ENCODE measurements around the gene COL5A1. TPM values are rescaled to one million over a fixed set of nuclear protein-coding genes. Genes with fewer than 3 reads are reported as not detected.

The COL5A1 gene
- total and polyA plus RNA-seq, 2 experiments from 2014 or later = 211 to 812 TPM

DNA sequence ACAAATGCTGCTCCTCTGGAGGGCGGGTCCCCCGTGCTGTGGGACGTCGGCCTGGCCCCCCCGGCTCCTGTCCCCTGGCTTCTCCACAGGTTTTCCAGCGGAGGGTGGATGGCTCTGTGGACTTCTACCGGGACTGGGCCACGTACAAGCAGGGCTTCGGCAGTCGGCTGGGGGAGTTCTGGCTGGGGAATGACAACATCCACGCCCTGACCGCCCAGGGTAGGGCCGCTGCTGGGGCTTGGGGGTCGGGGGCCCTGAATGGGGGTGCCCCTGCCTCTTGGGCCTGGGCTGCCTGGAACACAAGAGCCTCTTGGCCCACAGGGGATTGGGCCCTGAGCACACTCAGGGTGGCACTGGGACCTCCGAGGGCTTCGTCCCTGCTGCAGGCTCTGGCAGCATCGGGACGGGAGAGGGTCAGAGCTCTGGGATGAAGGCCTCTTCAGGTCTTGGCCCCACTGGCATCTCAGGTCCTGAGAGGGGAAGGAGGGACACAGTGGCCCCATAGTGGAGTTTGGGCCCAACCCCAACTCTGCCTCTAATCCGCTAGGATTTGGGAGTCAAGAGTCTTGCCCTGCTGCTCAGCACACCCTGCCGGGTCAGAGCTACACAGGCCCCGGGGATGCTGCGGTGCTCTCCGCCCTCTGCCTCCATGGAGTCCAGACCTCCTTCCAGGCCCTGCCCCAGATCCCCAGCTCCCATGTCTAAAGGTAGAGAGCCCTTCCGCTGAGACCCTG lies 244.2 kb downstream of the COL5A1 start:
- DNase-seq = no peak
- in situ Hi-C loops (cut with MboI) = no loop called here
- 77 to 79% methylated on average over 20 to 23 of the region's 24 CpGs for WGBS, 2 experiments (ENCODE audit: low coverage in 1 of 2, low lambda C conversion rate in 2 of 2, missing lambda C conversion rate in 2 of 2)
- Histone ChIP-seq H3K9me3 (ENCODE audit: low read depth) (no peaks in the 10 kb centered on the region), H3K27me3 (replicated peaks; ENCODE audit: insufficient read depth) (no peaks in the 10 kb centered on the region), H3F3A (ENCODE audit: insufficient read depth) (no peaks in the 10 kb centered on the region), H3K9me2 (ENCODE audit: insufficient read depth) (no peaks in the 10 kb centered on the region), H3K27ac (no peak overlapping the region), H3K4me3 (no peak overlapping the region), H3K79me2 (ENCODE audit: insufficient read depth) (no peaks in the 10 kb centered on the region), H2AFZ (no peak overlapping the region), H3K9ac (no peak overlapping the region), H4K20me1 (ENCODE audit: insufficient read depth) (no peaks in the 10 kb centered on the region), H3K36me3 (ENCODE audit: low read depth) (no peaks in the 10 kb centered on the region), H3K4me1 (ENCODE audit: insufficient read depth) (no peaks in the 10 kb centered on the region), H3K4me2 (ENCODE audit: unreplicated experiment) (no peak overlapping the region)
- TF ChIP-seq EZH2 (IDR thresholded peaks at IDR 0.05; ENCODE audit: insufficient read depth, poor library complexity, severe bottlenecking) = no peak
- TF ChIP-seq EZH2phosphoT487 (IDR thresholded peaks at IDR 0.05; ENCODE audit: insufficient read depth, low read depth) = no peak

DNA sequence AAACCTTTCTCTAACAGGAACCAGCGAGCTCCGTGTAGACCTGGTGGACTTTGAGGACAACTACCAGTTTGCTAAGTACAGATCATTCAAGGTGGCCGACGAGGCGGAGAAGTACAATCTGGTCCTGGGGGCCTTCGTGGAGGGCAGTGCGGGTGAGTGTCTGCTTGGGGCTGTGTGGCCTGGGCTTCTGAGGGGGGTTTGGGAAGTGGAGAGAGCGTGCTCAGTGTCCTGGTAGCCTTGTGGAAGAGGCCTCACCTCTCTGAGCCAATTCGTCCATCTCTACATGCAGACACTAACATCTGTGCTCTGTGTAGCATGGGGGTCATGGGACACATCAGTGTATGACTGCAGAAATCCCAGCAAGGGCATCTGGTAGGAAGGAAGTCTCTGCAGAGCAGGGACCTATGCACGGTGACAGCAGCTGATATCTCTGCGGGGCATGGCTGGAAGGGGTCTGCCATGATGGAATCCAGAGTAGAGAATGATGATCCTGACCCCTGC lies 244.9 kb downstream of the COL5A1 start:
- H3K27ac ChIP-seq = no peak overlapping the region
- no peak overlapping the region for H3K9ac ChIP-seq
- 61 to 74% methylated on average over 11 of the region's 11 CpGs for WGBS, 2 experiments (ENCODE audit: low coverage in 1 of 2, low lambda C conversion rate in 2 of 2, missing lambda C conversion rate in 2 of 2)
- H2AFZ ChIP-seq = no peak overlapping the region
- no peak for DNase-seq
- no peaks in the 10 kb centered on the region for H3K79me2 ChIP-seq (ENCODE audit: insufficient read depth)
- in situ Hi-C loops (cut with MboI) = no loop called here
- H3K9me3 ChIP-seq (ENCODE audit: low read depth) = no peaks in the 10 kb centered on the region
- H4K20me1 ChIP-seq (ENCODE audit: insufficient read depth) = no peaks in the 10 kb centered on the region
- no peaks in the 10 kb centered on the region for H3F3A ChIP-seq (ENCODE audit: insufficient read depth)
- H3K27me3 ChIP-seq (replicated peaks; ENCODE audit: insufficient read depth) = no peaks in the 10 kb centered on the region
- H3K4me2 ChIP-seq (ENCODE audit: unreplicated experiment) = no peak overlapping the region
- no peaks in the 10 kb centered on the region for H3K36me3 ChIP-seq (ENCODE audit: low read depth)
- H3K4me1 ChIP-seq (ENCODE audit: insufficient read depth) = no peaks in the 10 kb centered on the region
- H3K4me3 ChIP-seq = no peak overlapping the region
- no peaks in the 10 kb centered on the region for H3K9me2 ChIP-seq (ENCODE audit: insufficient read depth)
- no peak for TF ChIP-seq EZH2phosphoT487 (IDR thresholded peaks at IDR 0.05; ENCODE audit: insufficient read depth, low read depth)
- TF ChIP-seq EZH2 (IDR thresholded peaks at IDR 0.05; ENCODE audit: insufficient read depth, poor library complexity, severe bottlenecking) = no peak

DNA sequence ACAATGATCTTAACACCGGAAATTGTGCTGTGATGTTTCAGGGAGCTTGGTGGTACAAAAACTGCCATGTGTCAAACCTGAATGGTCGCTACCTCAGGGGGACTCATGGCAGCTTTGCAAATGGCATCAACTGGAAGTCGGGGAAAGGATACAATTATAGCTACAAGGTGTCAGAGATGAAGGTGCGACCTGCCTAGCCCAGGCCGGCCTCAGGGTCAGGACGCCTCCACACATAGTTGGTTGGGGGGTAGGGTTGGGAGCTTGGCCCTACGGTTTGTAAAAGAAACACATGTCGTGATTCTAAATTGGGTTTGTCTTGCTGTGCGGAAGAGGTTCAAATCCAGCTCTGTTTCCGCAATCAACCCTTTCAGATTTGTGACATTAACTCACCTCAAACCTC lies 245.6 kb downstream of the COL5A1 start:
- Histone ChIP-seq H3K4me1 (ENCODE audit: insufficient read depth) (no peaks in the 10 kb centered on the region), H3K4me2 (ENCODE audit: unreplicated experiment) (no peak overlapping the region), H2AFZ (no peak overlapping the region), H3K27me3 (replicated peaks; ENCODE audit: insufficient read depth) (no peaks in the 10 kb centered on the region), H3K9me2 (ENCODE audit: insufficient read depth) (no peaks in the 10 kb centered on the region), H4K20me1 (ENCODE audit: insufficient read depth) (no peaks in the 10 kb centered on the region), H3K27ac (no peak overlapping the region), H3F3A (ENCODE audit: insufficient read depth) (no peaks in the 10 kb centered on the region), H3K9ac (no peak overlapping the region), H3K4me3 (no peak overlapping the region), H3K9me3 (ENCODE audit: low read depth) (no peaks in the 10 kb centered on the region), H3K79me2 (ENCODE audit: insufficient read depth) (no peaks in the 10 kb centered on the region), H3K36me3 (ENCODE audit: low read depth) (no peaks in the 10 kb centered on the region)
- WGBS, 2 experiments (ENCODE audit: low coverage in 1 of 2, low lambda C conversion rate in 2 of 2, missing lambda C conversion rate in 2 of 2) = 62 to 69% methylated on average over 8 to 10 of the region's 10 CpGs
- no peak for DNase-seq
- TF ChIP-seq EZH2phosphoT487 (IDR thresholded peaks at IDR 0.05; ENCODE audit: insufficient read depth, low read depth) (no peak), EZH2 (IDR thresholded peaks at IDR 0.05; ENCODE audit: insufficient read depth, poor library complexity, severe bottlenecking) (no peak)
- in situ Hi-C loops (cut with MboI) = no loop called here

DNA sequence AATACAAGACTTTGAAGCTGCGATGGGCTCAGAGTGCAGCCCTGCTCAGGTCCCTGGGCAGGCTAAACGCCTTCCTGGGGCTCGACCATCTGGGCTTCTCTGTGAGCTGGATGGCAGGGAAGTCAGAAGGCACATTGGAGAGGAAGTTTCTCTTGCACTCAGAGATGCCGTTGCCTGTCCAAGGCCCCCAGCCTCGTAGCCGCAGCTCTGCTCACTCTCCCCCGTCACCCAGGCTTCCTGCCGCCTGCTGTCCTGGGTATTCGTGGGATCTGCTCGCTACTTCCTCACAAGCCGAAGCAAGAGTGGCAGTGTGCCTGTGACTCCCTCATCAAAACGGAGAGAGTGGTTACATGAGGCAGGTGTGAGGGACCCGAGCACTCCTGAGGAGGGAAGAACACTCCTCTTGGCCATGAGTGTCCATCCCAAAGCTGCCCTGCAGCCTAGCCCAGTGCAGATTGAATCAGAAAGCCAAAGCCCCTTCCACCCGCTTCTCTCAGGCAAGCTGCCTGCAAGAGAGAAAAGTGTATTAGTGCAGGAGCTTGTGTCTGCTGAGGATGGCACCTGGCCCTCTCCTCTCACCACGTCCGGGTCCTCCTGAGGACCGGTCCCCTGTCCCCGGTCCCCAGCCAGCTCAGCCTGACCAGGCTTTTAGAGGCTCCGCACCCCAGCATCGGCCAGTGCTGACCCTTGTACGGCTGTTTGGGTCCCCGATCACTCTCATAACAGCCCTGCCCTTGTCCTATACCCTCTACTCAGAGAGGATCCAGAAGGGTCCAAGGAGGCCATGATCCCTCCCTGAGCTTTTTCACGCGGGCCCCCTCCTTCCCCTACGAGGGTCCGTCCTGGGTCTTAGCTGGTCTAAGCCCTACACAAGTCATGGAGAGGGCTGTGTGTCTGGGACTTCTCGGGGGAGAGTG lies 246.3 kb downstream of the COL5A1 start:
- no peak overlapping the region for H3K4me3 ChIP-seq
- H3K9ac ChIP-seq = no peak overlapping the region
- H3K4me2 ChIP-seq (ENCODE audit: unreplicated experiment) = no peak overlapping the region
- H3K9me3 ChIP-seq (ENCODE audit: low read depth) = no peaks in the 10 kb centered on the region
- H4K20me1 ChIP-seq (ENCODE audit: insufficient read depth) = no peaks in the 10 kb centered on the region
- H3K27me3 ChIP-seq (replicated peaks; ENCODE audit: insufficient read depth) = no peaks in the 10 kb centered on the region
- H2AFZ ChIP-seq = no peak overlapping the region
- no peak for DNase-seq
- no peaks in the 10 kb centered on the region for H3F3A ChIP-seq (ENCODE audit: insufficient read depth)
- TF ChIP-seq EZH2 (IDR thresholded peaks at IDR 0.05; ENCODE audit: insufficient read depth, poor library complexity, severe bottlenecking) (no peak), EZH2phosphoT487 (IDR thresholded peaks at IDR 0.05; ENCODE audit: insufficient read depth, low read depth) (no peak)
- H3K4me1 ChIP-seq (ENCODE audit: insufficient read depth) = no peaks in the 10 kb centered on the region
- WGBS, 2 experiments (ENCODE audit: low coverage in 1 of 2, low lambda C conversion rate in 2 of 2, missing lambda C conversion rate in 2 of 2) = 69 to 70% methylated on average over 27 of the region's 27 CpGs
- in situ Hi-C loops (cut with MboI) = no loop called here
- no peaks in the 10 kb centered on the region for H3K79me2 ChIP-seq (ENCODE audit: insufficient read depth)
- H3K27ac ChIP-seq = no peak overlapping the region
- H3K9me2 ChIP-seq (ENCODE audit: insufficient read depth) = no peaks in the 10 kb centered on the region
- H3K36me3 ChIP-seq (ENCODE audit: low read depth) = no peaks in the 10 kb centered on the region
